Small intestine (tissue), 7 donors: ENCODE data around the gene ABCA4. TPM values are rescaled to one million over a fixed set of nuclear protein-coding genes. Genes with fewer than 3 reads are reported as not detected.
A peak's percentile ranks its signal among the peaks of the same experiment; 100 is the strongest.
"Not testable (repeated sequence)": the region's sequence is repeated elsewhere in the genome, so short reads cannot be mapped to it uniquely, and the experiment has no call there.

ENCODE experiments used
- DNase-seq, 2 donors: peaks; one replicate each; pipeline versions ENCODE4 v3.0.0 to v3.0.0-alpha.2; 2013
- FAIRE-seq: peaks from 2 replicates; lab custom pipeline; 2012; peaks lifted over from hg19 to GRCh38; lab: Jason Lieb, UNC
- H3K27ac ChIP-seq, 3 donors: one replicate each; pipeline ENCODE4 v1.5.1; 2013; ENCODE audit warnings: low read length in 2 of 3, mild to moderate bottlenecking in 2 of 3, control low read depth in 1 of 3, inconsistent platforms in 1 of 3, low read depth in 1 of 3, moderate library complexity in 1 of 3
- H3K27me3 ChIP-seq, 3 donors: one replicate each; pipeline ENCODE4 v1.6.1; 2013; ENCODE audit warnings: low read length in 3 of 3, inconsistent platforms in 1 of 3; ENCODE audit not compliant: control insufficient read depth in 3 of 3, insufficient read depth in 3 of 3
- H3K36me3 ChIP-seq, 3 donors: one replicate each; pipeline ENCODE4 v1.6.1; 2013; ENCODE audit warnings: low read length in 3 of 3, inconsistent platforms in 1 of 3, low read depth in 1 of 3, mild to moderate bottlenecking in 1 of 3, moderate library complexity in 1 of 3; ENCODE audit not compliant: control insufficient read depth in 3 of 3, insufficient read depth in 2 of 3
- H3K4me1 ChIP-seq, 3 donors: one replicate each; pipeline ENCODE4 v1.6.1; 2013; ENCODE audit warnings: low read length in 2 of 3, inconsistent platforms in 1 of 3, low read depth in 1 of 3, mild to moderate bottlenecking in 1 of 3, moderate library complexity in 1 of 3; ENCODE audit not compliant: control insufficient read depth in 3 of 3, insufficient read depth in 2 of 3
- H3K4me3 ChIP-seq, 3 donors: one replicate each; pipeline ENCODE4 v1.5.1; 2013; ENCODE audit warnings: low read length in 3 of 3, control low read depth in 1 of 3, inconsistent platforms in 1 of 3, low read depth in 1 of 3, mild to moderate bottlenecking in 1 of 3, moderate library complexity in 1 of 3
- H3K9me3 ChIP-seq, 2 donors: one replicate each; pipeline ENCODE4 v1.6.1; 2013; ENCODE audit warnings: low read depth in 1 of 2, low read length in 1 of 2; ENCODE audit not compliant: control insufficient read depth in 2 of 2, insufficient read depth in 1 of 2
- WGBS, 3 donors: extraction: QIAGEN DNeasy Blood & Tissue Kit; methylation state at CpG; one replicate each; pipeline ENCODE4 v1.1.7; 2013; 5-methylcytosine and 5-hydroxymethylcytosine counted together
- polyA plus RNA-seq, 4 donors: library from polyadenylated mRNA; stranded (reverse) in 3 of 4; unstranded in 1 of 4; fragments of 200-250 nt in 3 of 4; fragments of 120-200 nt in 1 of 4; gene quantifications; one replicate each; pipeline versions ENCODE4 v1.2.1 to v1.2.3, GENCODE V29; 2013
- donor health status: healthy with polysubstance abuse.
- donor health status: control.
- donor health status: control.
- donor health status: Bipolar disorder and iron deficiency.
- donor health status: healthy.

The ABCA4 gene
- polyA plus RNA-seq, 4 donors = 2.4 to 4.3 (median 3.8) TPM

GRCh38 chr1:93993731-93994130, 127.2 kb downstream of the ABCA4 start:
- Histone ChIP-seq H3K4me3 (no peak overlapping the region), H3K4me1 (no peaks in the 10 kb centered on the region), H3K27ac (no peak overlapping the region), H3K9me3 (no peaks in the 10 kb centered on the region), H3K27me3 (peaks cover 0 to 10% (median 3%) of the 10 kb centered on the region in 3 donors), H3K36me3 (no peaks in the 10 kb centered on the region)
- FAIRE-seq (no peak), DNase-seq (no peak)
- 82 to 87% (median 82%) methylated on average over 6 of the region's 6 CpGs for WGBS, 3 donors

GRCh38 chr1:93992954-93993353, 128.0 kb downstream of the ABCA4 start:
- peak overlapping the region in 1 of 3 donors; percentile 37 for H3K4me3 ChIP-seq
- DNase-seq (peak in 1 of 2 donors; percentile 28), FAIRE-seq (no peak)
- no peak overlapping the region for H3K27ac ChIP-seq
- no peaks in the 10 kb centered on the region for H3K9me3 ChIP-seq
- 24 to 74% (median 38%) methylated on average over 10 of the region's 10 CpGs for WGBS, 3 donors
- H3K4me1 ChIP-seq = no peaks in the 10 kb centered on the region
- H3K27me3 ChIP-seq = peaks cover 0 to 10% (median 3%) of the 10 kb centered on the region in 3 donors
- H3K36me3 ChIP-seq = no peaks in the 10 kb centered on the region

GRCh38 chr1:93992190-93992589, 128.8 kb downstream of the ABCA4 start:
- FAIRE-seq = no peak
- WGBS, 3 donors = 87 to 89% (median 88%) methylated on average over 8 of the region's 8 CpGs

GRCh38 chr1:93991271-93991670, 129.7 kb downstream of the ABCA4 start:
- no peak overlapping the region for H3K27ac ChIP-seq
- H3K9me3 ChIP-seq = no peaks in the 10 kb centered on the region
- no peak for FAIRE-seq
- H3K4me1 ChIP-seq = no peaks in the 10 kb centered on the region
- peaks cover 0 to 10% (median 3%) of the 10 kb centered on the region in 3 donors for H3K27me3 ChIP-seq
- DNase-seq = no peak
- WGBS, 3 donors = 80 to 85% (median 82%) methylated on average over 4 of the region's 4 CpGs
- H3K4me3 ChIP-seq = no peak overlapping the region
- no peaks in the 10 kb centered on the region for H3K36me3 ChIP-seq

More at GRCh38 chr1:93992190-93992589, 128.8 kb downstream of the ABCA4 start:
- H3K27me3 ChIP-seq = peaks cover 0 to 10% (median 3%) of the 10 kb centered on the region in 3 donors
- no peak overlapping the region for H3K27ac ChIP-seq
- no peaks in the 10 kb centered on the region for H3K36me3 ChIP-seq
- DNase-seq = no peak
- no peak overlapping the region for H3K4me3 ChIP-seq
- H3K4me1 ChIP-seq = no peaks in the 10 kb centered on the region
- no peaks in the 10 kb centered on the region for H3K9me3 ChIP-seq

- not testable (repeated sequence) for H3K27ac ChIP-seq, FAIRE-seq, H3K4me1 ChIP-seq, H3K36me3 ChIP-seq, H3K4me3 ChIP-seq, H3K9me3 ChIP-seq, DNase-seq
- peaks cover 0 to 10% (median 0%) of the 10 kb centered on the region in 3 donors for H3K27me3 ChIP-seq
- 66 to 84% (median 75%) methylated on average over 3 of the region's 3 CpGs for WGBS, 3 donors
These were observed 130.5 kb downstream of the ABCA4 start for GRCh38 chr1:93990477-93990876.

- Histone ChIP-seq H3K27me3 (peaks cover 0 to 10% (median 0%) of the 10 kb centered on the region in 3 donors), H3K4me1 (no peaks in the 10 kb centered on the region), H3K9me3 (no peaks in the 10 kb centered on the region), H3K36me3 (no peaks in the 10 kb centered on the region), H3K4me3 (no peak overlapping the region), H3K27ac (no peak overlapping the region)
- 69 to 84% (median 79%) methylated on average over 5 of the region's 5 CpGs for WGBS, 3 donors
- FAIRE-seq (no peak), DNase-seq (no peak)
These were observed 130.9 kb downstream of the ABCA4 start for GRCh38 chr1:93990010-93990409.

- no peaks in the 10 kb centered on the region for H3K36me3 ChIP-seq
- no peaks in the 10 kb centered on the region for H3K9me3 ChIP-seq
- H3K27ac ChIP-seq = no peak overlapping the region
- WGBS, 3 donors = 83 to 93% (median 89%) methylated on average over 5 of the region's 5 CpGs
- no peak overlapping the region for H3K4me3 ChIP-seq
- no peak for FAIRE-seq
- H3K27me3 ChIP-seq = peaks cover 0 to 10% (median 0%) of the 10 kb centered on the region in 3 donors
- no peak for DNase-seq
- no peaks in the 10 kb centered on the region for H3K4me1 ChIP-seq
These were observed 131.3 kb downstream of the ABCA4 start for GRCh38 chr1:93989601-93990000.

- Histone ChIP-seq H3K27ac (no peak overlapping the region), H3K4me3 (no peak overlapping the region), H3K27me3 (peaks cover 0 to 10% (median 0%) of the 10 kb centered on the region in 3 donors), H3K9me3 (no peaks in the 10 kb centered on the region), H3K36me3 (no peaks in the 10 kb centered on the region), H3K4me1 (no peaks in the 10 kb centered on the region)
- DNase-seq (no peak), FAIRE-seq (no peak)
- 67 to 82% (median 79%) methylated on average over 3 of the region's 3 CpGs for WGBS, 3 donors
These were observed 132.2 kb downstream of the ABCA4 start for GRCh38 chr1:93988634-93989350.
